ENCODE results near the gene DOK3.

DNA sequence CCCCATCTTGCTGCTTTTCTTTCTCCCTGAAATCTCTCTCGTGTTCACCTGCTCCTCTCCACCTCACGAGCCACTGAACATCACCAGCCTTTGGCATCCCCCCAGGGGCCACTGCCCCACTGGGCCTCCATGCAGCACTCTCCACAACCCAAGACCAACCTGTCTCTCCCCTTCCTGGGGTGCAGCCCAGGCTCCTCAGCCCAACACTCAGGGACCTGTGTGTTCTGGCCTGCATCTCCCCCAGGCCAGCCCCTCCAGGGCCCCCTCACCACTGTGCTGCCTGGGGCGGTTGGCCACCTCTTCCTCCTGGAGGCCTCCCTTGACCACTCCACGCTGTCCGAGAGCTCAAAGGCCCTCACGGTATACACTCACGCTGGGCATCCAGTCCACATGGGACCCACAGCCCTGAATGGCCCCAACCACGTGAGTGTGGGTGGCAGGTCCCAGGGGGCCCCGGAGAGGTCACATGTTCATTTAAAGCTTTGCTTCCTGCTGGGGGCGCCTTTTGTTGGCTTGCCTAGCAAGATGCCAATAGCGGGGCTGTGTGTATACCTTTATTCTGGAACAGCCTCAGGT is 453 bp upstream of the DOK3 start:
- TF ChIP-seq, protein P1, sequence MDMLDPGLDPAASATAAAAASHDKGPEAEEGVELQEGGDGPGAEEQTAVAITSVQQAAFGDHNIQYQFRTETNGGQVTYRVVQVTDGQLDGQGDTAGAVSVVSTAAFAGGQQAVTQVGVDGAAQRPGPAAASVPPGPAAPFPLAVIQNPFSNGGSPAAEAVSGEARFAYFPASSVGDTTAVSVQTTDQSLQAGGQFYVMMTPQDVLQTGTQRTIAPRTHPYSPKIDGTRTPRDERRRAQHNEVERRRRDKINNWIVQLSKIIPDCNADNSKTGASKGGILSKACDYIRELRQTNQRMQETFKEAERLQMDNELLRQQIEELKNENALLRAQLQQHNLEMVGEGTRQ (IDR thresholded peaks at IDR 0.05), result no peak
- TF ChIP-seq CBX2 (IDR thresholded peaks at IDR 0.05; ENCODE audit: borderline replicate concordance, low read depth) (no peak), JUN (IDR thresholded peaks at IDR 0.05) (no peak), RFX5 (IDR thresholded peaks at IDR 0.05) (no peak), KDM5A (IDR thresholded peaks at IDR 0.05) (no peak)

All from A549 (cell line).